HUES6 (cell line): ENCODE measurements around the gene CDCP1.

ENCODE experiments used
- H3K27ac ChIP-seq: 2 replicates; pipeline ENCODE4 v1.7.0; 2013; ENCODE audit warnings: low read depth, mild to moderate bottlenecking, low read length, inconsistent platforms
- H3K27me3 ChIP-seq: 2 replicates; pipeline ENCODE4 v1.6.1; 2013; ENCODE audit warnings: low read length; ENCODE audit not compliant: control insufficient read depth, insufficient read depth
- H3K36me3 ChIP-seq: 2 replicates; pipeline ENCODE4 v1.6.1; 2013; ENCODE audit warnings: low read length; ENCODE audit not compliant: control insufficient read depth, insufficient read depth
- H3K4me1 ChIP-seq: 2 replicates; pipeline ENCODE4 v1.6.1; 2013; ENCODE audit warnings: low read length; ENCODE audit not compliant: control insufficient read depth, insufficient read depth
- H3K4me3 ChIP-seq: 2 replicates; pipeline ENCODE4 v1.5.1; 2013; ENCODE audit warnings: low read depth, low read length
- H3K9ac ChIP-seq: one replicate; pipeline ENCODE4 v1.6.1; 2013; ENCODE audit warnings: mild to moderate bottlenecking, low read length
- H3K9me3 ChIP-seq: 2 replicates; pipeline ENCODE4 v1.6.1; 2013; ENCODE audit warnings: low read depth, low read length; ENCODE audit not compliant: control insufficient read depth, insufficient read depth

The CDCP1 gene

DNA sequence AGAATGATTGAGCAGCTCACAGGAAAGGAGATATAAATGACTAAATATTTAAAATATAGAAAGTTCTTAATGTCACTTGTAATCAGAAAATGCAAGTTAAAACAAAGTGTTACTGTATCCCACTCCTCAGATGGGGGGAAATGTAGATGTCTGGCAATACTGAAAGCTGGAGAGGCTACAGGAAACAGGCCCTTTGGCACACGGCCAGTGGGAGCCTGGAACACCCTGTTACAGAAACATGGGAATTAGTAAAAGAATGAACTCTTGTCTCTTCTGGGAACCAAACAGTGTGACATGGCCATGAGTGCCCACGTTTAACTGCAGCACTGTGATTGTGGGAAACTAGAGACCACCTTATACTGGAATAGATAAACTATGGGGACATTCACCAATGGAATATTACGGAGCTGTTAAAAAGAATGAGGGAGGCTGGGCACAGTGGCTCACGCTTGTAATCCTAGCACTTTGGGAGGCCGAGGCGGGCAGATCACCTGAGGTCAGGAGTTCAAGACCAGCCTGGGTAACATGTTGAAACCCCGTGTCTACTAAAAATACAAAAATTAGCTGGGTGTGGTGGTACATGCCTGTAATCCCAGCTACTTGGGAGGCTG lies 50.2 kb downstream of the CDCP1 start:
- Histone ChIP-seq H3K9me3 (peaks cover 3% of the 10 kb centered on the region), H3K27ac (no peak overlapping the region), H3K4me1 (peaks cover 3% of the 10 kb centered on the region; the same call in 1 of the 2 replicates), H3K27me3 (no peaks in the 10 kb centered on the region), H3K9ac (no peak overlapping the region), H3K4me3 (no peak overlapping the region), H3K36me3 (peaks cover 17% of the 10 kb centered on the region)

DNA sequence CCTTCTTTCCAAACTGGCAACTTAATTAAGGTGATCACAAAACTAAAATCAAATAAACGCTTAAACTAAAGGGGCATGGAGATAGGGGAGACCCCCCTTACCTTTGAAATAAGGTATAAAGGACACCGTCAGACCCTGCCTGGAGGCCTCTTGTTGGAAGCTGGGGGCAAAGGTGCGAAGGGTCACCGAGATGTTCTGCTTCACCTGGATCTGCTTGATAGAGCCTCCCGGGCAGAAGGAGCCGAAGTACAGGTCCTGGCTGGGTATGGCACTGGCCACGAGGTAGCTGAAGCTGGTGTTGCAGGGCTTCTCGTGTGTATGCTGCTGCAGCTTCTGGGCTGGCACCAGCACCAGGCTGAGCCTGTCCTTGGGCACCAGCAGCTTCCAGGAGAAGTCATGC lies 53.0 kb downstream of the CDCP1 start:
- Histone ChIP-seq H3K4me1 (peaks cover 3% of the 10 kb centered on the region; the same call in 1 of the 2 replicates), H3K36me3 (peaks cover 34% of the 10 kb centered on the region), H3K27ac (no peak overlapping the region)

DNA sequence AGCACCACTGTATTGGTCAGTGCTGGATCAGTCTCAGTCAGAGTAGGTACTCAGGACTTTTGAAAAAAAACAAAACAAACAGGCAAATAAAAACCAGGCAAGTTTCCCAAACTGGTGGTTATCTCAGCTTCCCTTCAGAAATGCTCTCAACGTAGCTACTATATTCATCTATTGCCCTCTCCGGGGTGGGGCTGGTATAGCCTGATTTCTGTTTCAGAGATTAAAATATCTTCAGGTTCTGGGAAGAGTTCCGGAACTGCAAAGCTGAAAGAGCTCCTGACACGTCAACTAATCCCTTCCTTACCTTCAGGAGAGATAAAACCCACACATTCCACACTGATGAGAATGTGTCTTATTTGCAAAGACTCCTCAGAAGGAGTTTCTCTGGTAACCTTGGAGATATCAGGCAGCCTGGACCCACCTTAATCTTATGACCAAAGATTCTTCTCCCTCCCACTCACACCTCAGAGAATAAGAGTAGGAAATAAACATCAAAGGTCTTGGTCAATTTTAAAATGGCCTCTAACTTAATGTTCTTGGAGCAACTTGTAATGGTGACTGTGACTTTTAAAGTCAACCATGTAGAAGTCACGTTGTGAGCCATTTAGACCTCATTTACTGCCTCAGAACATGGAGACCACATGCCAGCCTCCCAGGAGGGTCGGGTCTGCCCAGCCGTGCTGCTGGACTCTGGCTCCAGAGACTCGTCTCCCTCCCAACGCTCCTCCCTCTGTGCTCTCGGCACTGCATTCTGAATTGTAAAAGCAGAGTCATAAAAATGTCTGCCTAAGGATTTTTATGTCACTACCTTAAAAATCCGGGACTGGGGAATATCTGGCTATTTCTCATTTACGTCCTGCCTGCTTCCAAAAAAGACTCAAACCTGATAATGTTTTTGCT lies 53.8 kb downstream of the CDCP1 start:
- peaks cover 3% of the 10 kb centered on the region; the same call in 1 of the 2 replicates for H3K4me1 ChIP-seq
- no peak overlapping the region for H3K4me3 ChIP-seq
- H3K9ac ChIP-seq, result no peak overlapping the region
- peaks cover 8% of the 10 kb centered on the region for H3K9me3 ChIP-seq
- no peaks in the 10 kb centered on the region for H3K27me3 ChIP-seq
- H3K27ac ChIP-seq, result no peak overlapping the region
- peaks cover 35% of the 10 kb centered on the region for H3K36me3 ChIP-seq

More for the DNA sequence above, 53.0 kb downstream of the CDCP1 start:
- H3K4me3 ChIP-seq, result no peak overlapping the region
- no peak overlapping the region for H3K9ac ChIP-seq
- H3K27me3 ChIP-seq, result no peaks in the 10 kb centered on the region
- peaks cover 8% of the 10 kb centered on the region for H3K9me3 ChIP-seq

DNA sequence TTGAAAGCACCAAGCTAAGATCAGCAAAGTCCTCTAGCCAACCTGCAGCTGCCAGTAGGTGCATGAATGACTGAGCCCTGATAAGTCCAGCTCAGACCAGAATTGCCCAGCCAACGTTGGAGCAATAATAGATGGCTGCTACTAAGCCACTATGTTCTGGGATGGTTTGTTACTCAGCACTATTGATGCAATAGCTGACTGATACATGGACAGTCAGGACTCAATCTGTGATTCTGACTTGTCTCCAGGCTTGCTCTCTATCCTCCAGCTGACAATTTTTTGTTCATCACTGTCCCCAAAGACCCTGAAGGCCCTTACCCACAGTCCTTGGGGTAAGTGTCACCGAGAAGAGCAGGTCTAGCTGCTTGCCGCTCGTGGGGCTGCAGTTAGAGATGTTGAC lies 55.3 kb downstream of the CDCP1 start:
- H3K4me3 ChIP-seq, result no peak overlapping the region
- peaks cover 3% of the 10 kb centered on the region; the same call in 1 of the 2 replicates for H3K4me1 ChIP-seq
- no peak overlapping the region for H3K9ac ChIP-seq
- no peaks in the 10 kb centered on the region for H3K27me3 ChIP-seq
- no peak overlapping the region for H3K27ac ChIP-seq
- H3K36me3 ChIP-seq, result peaks cover 42% of the 10 kb centered on the region
- H3K9me3 ChIP-seq, result peaks cover 8% of the 10 kb centered on the region

DNA sequence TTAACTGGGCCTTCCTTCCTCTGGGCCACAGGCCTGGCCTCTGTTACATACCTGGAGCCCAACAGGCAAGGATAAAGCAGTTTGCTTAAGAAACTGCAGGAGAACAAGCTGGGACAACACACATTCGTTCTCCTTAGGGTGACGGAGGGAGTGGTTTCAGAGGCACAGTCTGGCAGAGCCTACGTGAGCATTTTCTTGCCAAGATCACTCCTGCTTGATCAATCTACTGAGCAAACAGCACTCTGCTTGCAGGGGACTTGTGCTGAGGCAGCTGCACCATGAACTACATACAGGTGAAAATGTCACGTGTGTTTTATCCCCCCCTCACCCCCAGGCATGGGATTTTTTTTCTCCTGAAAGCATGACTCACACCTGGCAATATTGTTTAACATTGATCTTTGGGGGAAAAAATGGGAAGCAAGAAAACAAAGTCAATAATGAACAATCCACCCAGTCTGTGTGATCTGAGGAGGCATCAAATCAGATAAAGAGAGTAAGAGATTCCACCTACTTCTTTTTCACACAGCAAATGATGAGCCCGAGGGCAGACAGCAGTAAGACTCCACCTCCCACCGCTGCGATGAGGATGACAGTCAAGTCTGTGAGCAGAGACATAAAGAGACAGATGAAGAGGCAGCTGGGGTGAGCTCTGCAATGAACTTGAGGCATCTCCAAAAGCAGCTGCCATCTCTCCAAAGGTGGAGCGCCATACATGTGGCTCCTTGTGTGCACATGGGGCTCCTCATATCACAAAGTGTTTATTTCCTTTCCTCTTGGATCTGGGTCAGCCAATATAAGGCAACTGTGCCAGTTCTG lies 57.4 kb downstream of the CDCP1 start:
- H3K4me1 ChIP-seq, result peaks cover 3% of the 10 kb centered on the region; the same call in 1 of the 2 replicates
- H3K9ac ChIP-seq, result no peak overlapping the region
- H3K9me3 ChIP-seq, result peaks cover 8% of the 10 kb centered on the region
- peaks cover 51% of the 10 kb centered on the region for H3K36me3 ChIP-seq
- H3K27me3 ChIP-seq, result no peaks in the 10 kb centered on the region
- H3K4me3 ChIP-seq, result no peak overlapping the region
- H3K27ac ChIP-seq, result no peak overlapping the region

DNA sequence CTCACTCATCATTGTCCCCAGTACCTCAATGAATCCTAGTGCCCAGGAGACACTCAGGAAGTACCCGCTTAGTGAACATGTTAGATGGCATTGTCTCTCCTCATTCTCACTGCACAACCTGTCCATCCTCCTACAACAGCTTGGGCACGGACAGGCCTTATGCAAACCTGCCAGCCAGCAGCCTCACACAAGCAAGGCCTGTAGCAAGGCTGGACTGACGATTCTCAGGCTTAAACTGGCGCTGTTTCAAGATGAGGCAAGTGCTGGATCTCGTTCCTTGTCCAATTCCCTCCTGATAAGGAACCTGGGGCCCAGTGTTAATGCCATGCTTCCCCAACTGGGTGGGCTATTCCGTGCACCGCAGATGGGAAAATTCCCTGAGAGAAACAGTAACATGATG lies 59.0 kb downstream of the CDCP1 start:
- H3K36me3 ChIP-seq, result peaks cover 47% of the 10 kb centered on the region
- no peak overlapping the region for H3K9ac ChIP-seq
- H3K9me3 ChIP-seq, result peaks cover 8% of the 10 kb centered on the region
- no peaks in the 10 kb centered on the region; the same call in 1 of the 2 replicates for H3K4me1 ChIP-seq
- no peaks in the 10 kb centered on the region for H3K27me3 ChIP-seq
- no peak overlapping the region for H3K4me3 ChIP-seq
- H3K27ac ChIP-seq, result no peak overlapping the region

DNA sequence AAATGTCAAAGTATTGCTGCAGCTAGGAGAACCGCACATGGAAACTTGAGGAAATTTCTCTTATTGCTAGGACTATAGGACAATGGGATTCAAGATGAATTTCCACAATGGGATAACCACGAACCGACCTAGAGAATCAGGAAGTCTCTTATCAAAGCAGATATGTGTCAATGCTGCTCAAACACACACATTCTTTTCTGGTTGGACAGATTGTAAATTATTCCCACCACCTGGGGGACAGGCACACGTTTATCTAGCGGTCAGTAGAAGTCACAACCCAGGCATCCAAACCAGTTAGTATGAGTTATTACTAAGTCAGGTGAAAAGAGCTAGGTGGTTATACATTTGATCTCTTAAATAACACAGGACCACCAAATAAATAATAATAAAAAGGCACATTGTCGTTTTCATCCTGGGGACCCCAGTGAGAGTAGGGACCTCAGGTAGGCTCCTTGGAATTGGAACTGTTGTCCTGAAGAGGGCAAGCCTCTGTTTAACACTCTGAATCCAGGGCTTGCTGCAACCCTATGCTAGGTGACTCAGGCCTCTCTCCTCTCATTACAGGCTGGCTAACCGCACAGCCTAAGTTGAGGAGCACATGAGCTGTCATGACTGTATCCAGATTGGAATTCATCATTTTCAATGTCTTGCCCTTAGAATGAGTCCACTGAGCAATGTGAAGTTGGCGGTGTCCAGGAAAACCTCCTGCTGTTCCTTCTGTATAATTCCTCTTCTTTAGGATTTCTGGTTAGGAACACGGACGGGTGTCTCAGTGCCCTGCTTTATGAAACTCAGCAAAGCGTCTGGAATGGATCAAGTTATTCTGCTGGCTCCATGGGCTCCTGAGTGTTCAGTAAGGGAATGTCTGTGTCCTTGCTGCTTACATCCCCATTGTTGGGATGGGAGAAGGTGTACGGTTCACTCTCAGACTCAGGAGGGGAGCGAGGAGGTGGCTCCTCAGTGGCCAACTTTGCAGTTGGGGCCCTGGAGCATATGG lies 61.1 kb downstream of the CDCP1 start:
- H3K4me1 ChIP-seq, result no peaks in the 10 kb centered on the region
- no peak overlapping the region for H3K9ac ChIP-seq
- no peaks in the 10 kb centered on the region for H3K27me3 ChIP-seq
- no peaks in the 10 kb centered on the region for H3K9me3 ChIP-seq
- no peak overlapping the region for H3K27ac ChIP-seq
- peaks cover 33% of the 10 kb centered on the region for H3K36me3 ChIP-seq
- no peak overlapping the region for H3K4me3 ChIP-seq

DNA sequence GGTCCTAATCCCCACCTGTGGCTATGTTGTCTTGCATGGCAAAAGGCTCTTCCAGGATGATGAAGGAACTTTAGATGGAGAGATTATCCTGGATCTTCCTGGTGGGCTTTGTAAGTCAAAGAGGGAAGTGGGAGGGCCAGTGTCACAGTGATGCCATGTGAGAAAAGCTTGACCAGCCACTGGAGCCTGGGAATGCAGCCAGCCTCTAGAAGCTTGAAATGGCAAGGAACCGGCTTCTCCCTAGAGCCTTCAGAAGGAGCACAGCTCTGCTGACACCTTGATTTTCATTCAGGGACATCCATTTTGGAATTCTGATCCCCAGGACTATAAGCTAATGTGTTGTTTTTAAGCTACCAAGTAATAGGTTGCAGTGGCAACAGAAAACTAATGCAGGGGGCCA lies 61.8 kb downstream of the CDCP1 start:
- no peak overlapping the region for H3K9ac ChIP-seq
- H3K9me3 ChIP-seq, result no peaks in the 10 kb centered on the region
- H3K4me1 ChIP-seq, result no peaks in the 10 kb centered on the region
- peaks cover 32% of the 10 kb centered on the region for H3K36me3 ChIP-seq
- no peak overlapping the region for H3K27ac ChIP-seq
- no peaks in the 10 kb centered on the region for H3K27me3 ChIP-seq
- no peak overlapping the region for H3K4me3 ChIP-seq

DNA sequence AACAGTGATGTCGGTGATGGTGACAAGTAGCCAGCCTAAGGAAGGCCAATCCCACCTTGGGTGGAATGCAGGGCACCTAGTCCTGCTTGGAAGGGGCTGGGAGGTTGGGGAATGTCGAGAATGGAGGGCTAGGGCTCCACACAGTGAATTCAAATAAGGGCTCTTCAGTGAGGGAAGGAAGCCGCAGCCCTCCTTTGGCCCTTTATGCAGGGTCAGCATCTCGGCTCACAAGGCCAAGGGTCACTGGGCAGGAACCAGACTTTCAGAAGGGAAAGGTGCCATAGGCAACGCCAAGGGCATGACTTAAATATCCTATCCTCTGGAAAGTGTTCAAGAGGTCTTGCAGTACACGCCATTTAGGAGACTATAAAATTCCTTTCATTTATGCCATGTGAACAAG lies 63.2 kb downstream of the CDCP1 start:
- H3K4me1 ChIP-seq, result no peaks in the 10 kb centered on the region
- no peaks in the 10 kb centered on the region for H3K27me3 ChIP-seq
- H3K9ac ChIP-seq, result no peak overlapping the region
- H3K4me3 ChIP-seq, result no peak overlapping the region
- H3K27ac ChIP-seq, result no peak overlapping the region
- peaks cover 26% of the 10 kb centered on the region for H3K36me3 ChIP-seq
- H3K9me3 ChIP-seq, result no peaks in the 10 kb centered on the region

DNA sequence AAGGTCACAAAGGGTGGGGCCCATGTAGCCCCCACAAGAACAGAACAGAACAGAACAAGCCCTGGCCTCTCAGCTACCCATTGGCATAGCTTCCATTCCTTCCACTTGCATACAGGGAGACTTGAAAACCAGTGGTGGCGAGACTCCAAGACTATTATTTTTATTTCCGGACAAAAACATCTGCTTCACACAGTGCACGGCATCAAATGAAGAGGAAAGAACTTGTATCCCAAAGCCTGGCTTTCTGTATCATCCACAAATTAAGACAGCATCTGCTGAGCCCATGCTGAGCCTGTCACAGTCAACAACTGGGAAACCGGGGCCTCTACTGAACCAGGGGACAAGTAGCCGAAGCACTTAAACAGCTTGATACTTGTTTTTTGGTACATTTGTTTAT lies 64.0 kb downstream of the CDCP1 start:
- Histone ChIP-seq H3K9me3 (no peaks in the 10 kb centered on the region), H3K9ac (no peak overlapping the region), H3K4me3 (no peak overlapping the region), H3K36me3 (peaks cover 22% of the 10 kb centered on the region), H3K27ac (no peak overlapping the region), H3K27me3 (no peaks in the 10 kb centered on the region), H3K4me1 (no peaks in the 10 kb centered on the region)
